ENCODE results near the gene KIRREL1. TPM values are rescaled to one million over a fixed set of nuclear protein-coding genes. Genes with fewer than 3 reads are reported as not detected.

The KIRREL1 gene
- total RNA-seq, 1 experiment from 2014 or later: 45.4 TPM

GRCh38 chr1:158062174-158062573, 68.7 kb downstream of the KIRREL1 start:
- H3K27me3 ChIP-seq (replicated peaks; ENCODE audit: control insufficient read depth, insufficient read depth, low read length): no peaks in the 10 kb centered on the region
- intact Hi-C loops (cut with micrococcal nuclease; ENCODE audit: unreplicated experiment): no loop called here
- no TSS peak for BruUV-seq (replicated peaks)
- DNase-seq: no peak
- no peak overlapping the region for H3K4me3 ChIP-seq (ENCODE audit: low read depth, low read length)
- H3K36me3 Mint-ChIP-seq (ENCODE audit: insufficient read depth, unreplicated experiment): peaks cover 5% of the 10 kb centered on the region
- no peak for TF ChIP-seq CTCF (IDR thresholded peaks at IDR 0.05; ENCODE audit: insufficient read depth in 1 of 2, low read depth in 1 of 2, low read length in 1 of 2, severe bottlenecking in 1 of 2, unreplicated experiment in 1 of 2)
- ChIA-PET CTCF (no interaction called here), POLR2A (no interaction called here)
- peaks cover 20% of the 10 kb centered on the region for H3K4me1 ChIP-seq
- H3K9me3 ChIP-seq: no peaks in the 10 kb centered on the region
- H3K27me3 Mint-ChIP-seq (ENCODE audit: insufficient read depth, unreplicated experiment): no peaks in the 10 kb centered on the region
- H3K36me3 ChIP-seq (ENCODE audit: control insufficient read depth, insufficient read depth, low read length): no peaks in the 10 kb centered on the region; the same call in 1 of the 2 replicates
- H3K9me3 Mint-ChIP-seq (ENCODE audit: unreplicated experiment): no peaks in the 10 kb centered on the region
- H3K4me1 Mint-ChIP-seq (ENCODE audit: low read depth, unreplicated experiment): peaks cover 17% of the 10 kb centered on the region
- no peak overlapping the region for H3K4me3 Mint-ChIP-seq (ENCODE audit: unreplicated experiment)
- H3K27ac Mint-ChIP-seq (ENCODE audit: unreplicated experiment): no peak overlapping the region

- Histone ChIP-seq H3K4me3 (ENCODE audit: low read depth, low read length) (no peak overlapping the region), H3K36me3 (ENCODE audit: control insufficient read depth, insufficient read depth, low read length) (no peaks in the 10 kb centered on the region; the same call in 1 of the 2 replicates), H3K4me1 (peaks cover 6% of the 10 kb centered on the region; the same call in 1 of the 2 replicates), H3K9me3 (no peaks in the 10 kb centered on the region), H3K27me3 (replicated peaks; ENCODE audit: control insufficient read depth, insufficient read depth, low read length) (no peaks in the 10 kb centered on the region)
- no peak overlapping the region for H3K27ac Mint-ChIP-seq (ENCODE audit: unreplicated experiment)
- no peaks in the 10 kb centered on the region for H3K4me1 Mint-ChIP-seq (ENCODE audit: low read depth, unreplicated experiment)
- BruUV-seq (replicated peaks): no TSS peak
- H3K27me3 Mint-ChIP-seq (ENCODE audit: insufficient read depth, unreplicated experiment): no peaks in the 10 kb centered on the region
- H3K36me3 Mint-ChIP-seq (ENCODE audit: insufficient read depth, unreplicated experiment): peaks cover 15% of the 10 kb centered on the region
- H3K4me3 Mint-ChIP-seq (ENCODE audit: unreplicated experiment): no peak overlapping the region
- intact Hi-C loops (cut with micrococcal nuclease; ENCODE audit: unreplicated experiment): no loop called here
- ChIA-PET POLR2A (no interaction called here), CTCF (no interaction called here)
- no peak for TF ChIP-seq CTCF (IDR thresholded peaks at IDR 0.05; ENCODE audit: insufficient read depth in 1 of 2, low read depth in 1 of 2, low read length in 1 of 2, severe bottlenecking in 1 of 2, unreplicated experiment in 1 of 2)
- no peak for DNase-seq
- no peaks in the 10 kb centered on the region for H3K9me3 Mint-ChIP-seq (ENCODE audit: unreplicated experiment)
These were observed 74.2 kb downstream of the KIRREL1 start for GRCh38 chr1:158067662-158068061.

GRCh38 chr1:158068918-158069317, 75.5 kb downstream of the KIRREL1 start:
- H3K9me3 ChIP-seq: no peaks in the 10 kb centered on the region
- Mint-ChIP-seq H3K4me3 (ENCODE audit: unreplicated experiment) (no peak overlapping the region), H3K36me3 (ENCODE audit: insufficient read depth, unreplicated experiment) (peaks cover 19% of the 10 kb centered on the region), H3K9me3 (ENCODE audit: unreplicated experiment) (no peaks in the 10 kb centered on the region), H3K4me1 (ENCODE audit: low read depth, unreplicated experiment) (no peaks in the 10 kb centered on the region), H3K27me3 (ENCODE audit: insufficient read depth, unreplicated experiment) (no peaks in the 10 kb centered on the region), H3K27ac (ENCODE audit: unreplicated experiment) (no peak overlapping the region)
- H3K36me3 ChIP-seq (ENCODE audit: control insufficient read depth, insufficient read depth, low read length): no peaks in the 10 kb centered on the region; the same call in 1 of the 2 replicates
- no peaks in the 10 kb centered on the region for H3K27me3 ChIP-seq (replicated peaks; ENCODE audit: control insufficient read depth, insufficient read depth, low read length)
- ChIA-PET POLR2A (no interaction called here), CTCF (no interaction called here)
- no peak overlapping the region for H3K4me3 ChIP-seq (ENCODE audit: low read depth, low read length)
- no peak for DNase-seq
- intact Hi-C loops (cut with micrococcal nuclease; ENCODE audit: unreplicated experiment): no loop called here
- BruUV-seq (replicated peaks): no TSS peak
- H3K4me1 ChIP-seq: peaks cover 2% of the 10 kb centered on the region; the same call in 1 of the 2 replicates
- no peak for TF ChIP-seq CTCF (IDR thresholded peaks at IDR 0.05; ENCODE audit: insufficient read depth in 1 of 2, low read depth in 1 of 2, low read length in 1 of 2, severe bottlenecking in 1 of 2, unreplicated experiment in 1 of 2)
